ENCODE data around the gene CDH4.
A peak's percentile ranks its signal among the peaks of the same experiment; 100 is the strongest.

Gene CDH4

DNA sequence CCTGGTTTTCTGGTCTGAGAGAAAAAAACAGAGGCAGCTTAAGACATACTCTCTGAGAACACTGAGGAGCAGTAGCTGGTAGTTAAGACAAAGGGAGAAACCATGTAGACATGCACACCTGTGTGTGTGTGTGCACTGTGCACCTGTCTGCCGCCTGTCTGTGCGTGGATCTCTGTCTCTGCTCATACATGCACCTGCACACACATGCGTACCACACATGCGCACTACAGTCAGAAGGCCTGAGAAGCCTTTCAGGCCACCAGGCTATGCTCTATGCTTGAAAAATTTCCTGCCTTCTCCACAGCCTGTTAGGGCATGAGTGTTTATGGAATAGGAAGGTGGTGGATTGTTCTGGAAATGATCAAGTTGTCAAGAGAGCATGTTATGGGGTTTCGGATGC, 103.5 kb downstream of the CDH4 start:
- DNase-seq = no peak

DNA sequence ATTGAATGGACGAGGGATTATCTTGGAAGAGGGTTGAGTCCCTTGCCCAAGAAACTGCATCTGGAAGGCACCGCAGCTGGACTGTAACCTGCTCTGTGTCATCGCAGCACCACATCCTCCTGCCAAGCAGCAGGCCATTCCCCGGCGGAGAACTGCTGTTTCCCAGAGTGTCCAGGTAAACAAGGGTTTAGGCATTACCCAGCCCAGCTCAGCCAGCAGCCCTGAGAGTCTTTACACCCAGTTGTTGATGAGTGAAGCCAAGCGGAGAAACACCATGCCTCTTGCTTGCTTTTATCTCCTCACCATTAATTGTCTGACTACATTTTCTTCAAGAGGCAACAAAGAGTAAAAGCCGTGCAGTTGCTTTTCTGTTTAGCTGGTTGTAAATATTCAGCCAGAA, 104.1 kb downstream of the CDH4 start:
- DNase-seq = peak in 1 of 56 donors; percentile 11

DNA sequence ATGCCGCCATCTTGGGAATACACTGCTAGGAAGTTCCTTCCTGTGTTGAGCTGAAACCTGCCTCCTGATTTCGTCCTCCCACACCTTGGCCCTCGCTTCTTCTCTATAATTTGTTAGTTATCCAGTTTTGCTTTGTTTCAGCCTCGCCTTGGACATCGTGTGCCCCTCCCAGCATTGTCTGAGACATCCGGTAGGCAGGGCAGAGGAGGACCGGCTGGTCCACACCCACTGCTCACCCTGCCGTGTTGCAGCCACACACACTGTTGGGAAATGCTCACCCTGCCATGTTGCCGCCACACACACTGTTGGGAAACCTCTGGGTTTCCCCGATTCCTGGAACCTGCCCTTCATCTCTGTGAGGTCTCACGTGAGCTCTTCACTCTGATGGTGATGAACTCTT, 105.1 kb downstream of the CDH4 start:
- DNase-seq = no peak

DNA sequence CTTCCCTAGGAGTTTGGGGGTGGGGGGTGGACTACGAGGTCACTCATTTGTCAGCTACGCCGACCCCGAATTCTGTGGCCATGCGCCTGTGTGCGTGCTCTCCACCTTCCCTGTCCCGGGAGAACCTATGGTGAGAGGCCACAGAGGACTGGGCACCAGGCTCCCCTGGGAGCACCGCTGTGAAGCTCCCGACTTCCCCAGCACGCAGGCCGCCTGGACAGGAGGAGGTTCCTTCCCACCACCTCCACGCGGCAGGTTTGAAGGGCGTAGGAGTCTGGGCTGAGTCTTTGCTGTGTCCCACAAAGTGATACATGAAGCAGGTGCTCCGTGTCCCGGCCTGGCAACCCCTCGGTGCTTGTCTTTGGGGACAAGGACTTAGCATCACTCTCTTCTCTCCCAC, 107.2 kb downstream of the CDH4 start:
- DNase-seq = no peak

DNA sequence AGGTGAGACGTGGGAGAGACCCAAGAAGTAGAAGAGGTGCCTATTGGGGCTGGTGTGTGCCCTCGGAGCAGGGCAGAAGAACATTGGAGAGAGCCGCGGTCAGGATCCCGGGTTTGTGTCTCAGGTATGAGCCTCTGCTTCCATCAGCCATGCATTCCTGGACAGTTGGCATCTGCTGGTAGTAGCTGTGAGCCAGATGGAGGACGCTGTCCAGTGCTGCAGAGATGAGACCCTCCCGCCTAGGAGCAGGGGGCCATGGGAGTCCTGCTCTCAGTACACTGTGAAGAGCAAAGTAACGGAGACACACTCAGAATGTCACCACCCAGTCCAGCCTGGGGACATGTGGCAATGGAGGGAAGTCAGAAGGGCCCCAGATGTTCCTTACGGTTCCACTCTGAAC, 108.2 kb downstream of the CDH4 start:
- no peak for DNase-seq

DNA sequence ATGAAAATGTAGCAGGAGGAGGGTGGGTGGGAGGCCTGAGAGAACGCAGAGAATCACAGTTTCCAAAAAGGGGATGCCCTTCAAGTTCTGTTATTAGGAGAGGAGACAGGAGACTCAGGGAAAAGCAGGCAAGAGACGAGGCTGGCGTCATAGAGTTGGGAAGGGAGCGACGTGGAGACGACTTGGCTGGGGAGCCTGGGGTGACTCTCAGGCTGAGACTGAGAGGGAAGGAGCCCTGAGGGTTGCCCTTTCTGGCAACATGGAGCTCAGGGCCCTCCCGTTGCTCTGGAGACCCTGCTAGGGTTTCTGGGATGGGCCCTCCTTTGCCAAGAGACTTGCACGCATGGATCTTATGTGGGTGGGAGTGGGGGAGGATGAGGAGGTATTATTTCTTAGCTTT, 108.9 kb downstream of the CDH4 start:
- peak in 2 of 56 donors; percentile 7 to 17 for DNase-seq

DNA sequence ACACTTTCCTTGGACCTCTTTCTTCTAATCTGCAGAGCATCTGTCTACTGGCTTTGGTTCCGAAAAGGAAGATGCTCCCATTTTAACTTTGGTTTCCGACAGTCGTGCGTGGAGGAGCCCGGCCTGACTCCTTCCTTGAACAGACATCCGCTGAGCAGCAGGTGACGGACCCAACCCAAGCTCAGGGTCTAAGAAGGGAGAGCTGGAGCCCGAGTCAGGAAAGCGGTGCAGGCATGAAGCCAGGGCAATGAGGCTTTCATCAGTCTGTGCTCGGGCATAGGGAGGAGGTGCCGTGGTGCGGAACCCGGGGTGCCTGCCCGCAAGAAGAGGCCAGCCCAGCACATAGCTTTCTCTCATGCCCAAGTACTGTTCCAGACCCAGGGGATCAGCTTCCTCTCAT, 109.4 kb downstream of the CDH4 start:
- DNase-seq = no peak

DNA sequence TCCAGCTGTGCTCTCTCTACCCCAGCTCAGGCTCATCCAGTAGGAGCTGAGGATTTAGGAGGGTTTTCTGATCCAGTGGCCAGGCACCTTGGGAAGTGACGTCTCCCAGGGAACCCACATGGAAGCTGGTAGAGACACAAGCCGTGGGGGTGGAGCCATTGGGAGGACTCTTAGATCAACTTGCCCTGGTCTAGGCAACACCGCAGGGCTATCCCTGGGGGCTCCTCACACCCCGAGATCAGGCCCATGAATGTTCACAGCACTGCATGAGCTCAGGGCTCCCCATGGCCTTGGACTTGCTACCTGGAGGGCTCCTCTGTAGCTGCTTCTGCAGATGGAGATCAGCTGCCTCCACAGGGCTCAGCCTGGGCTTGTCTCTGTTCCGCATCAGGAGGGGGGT, 112.1 kb downstream of the CDH4 start:
- DNase-seq = no peak

DNA sequence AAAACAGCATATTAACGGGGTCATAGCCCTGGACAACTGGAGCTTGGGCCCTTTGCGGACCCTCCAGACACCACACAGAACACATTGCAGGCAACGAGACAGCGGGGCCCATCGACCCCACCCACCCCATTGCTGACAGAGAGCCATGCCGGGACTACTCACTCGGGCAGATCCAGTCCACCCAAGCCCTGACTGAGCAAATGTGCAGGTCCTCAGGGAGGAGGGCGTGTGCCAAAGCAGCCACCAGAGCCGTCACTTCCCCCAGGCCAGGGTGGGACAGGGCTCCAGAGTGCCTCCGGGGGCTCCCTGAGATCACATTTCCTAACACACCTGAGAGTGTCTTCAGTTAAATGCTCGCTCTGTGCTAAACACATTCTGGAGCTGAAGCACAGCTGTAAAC, 114.9 kb downstream of the CDH4 start:
- DNase-seq = no peak

DNA sequence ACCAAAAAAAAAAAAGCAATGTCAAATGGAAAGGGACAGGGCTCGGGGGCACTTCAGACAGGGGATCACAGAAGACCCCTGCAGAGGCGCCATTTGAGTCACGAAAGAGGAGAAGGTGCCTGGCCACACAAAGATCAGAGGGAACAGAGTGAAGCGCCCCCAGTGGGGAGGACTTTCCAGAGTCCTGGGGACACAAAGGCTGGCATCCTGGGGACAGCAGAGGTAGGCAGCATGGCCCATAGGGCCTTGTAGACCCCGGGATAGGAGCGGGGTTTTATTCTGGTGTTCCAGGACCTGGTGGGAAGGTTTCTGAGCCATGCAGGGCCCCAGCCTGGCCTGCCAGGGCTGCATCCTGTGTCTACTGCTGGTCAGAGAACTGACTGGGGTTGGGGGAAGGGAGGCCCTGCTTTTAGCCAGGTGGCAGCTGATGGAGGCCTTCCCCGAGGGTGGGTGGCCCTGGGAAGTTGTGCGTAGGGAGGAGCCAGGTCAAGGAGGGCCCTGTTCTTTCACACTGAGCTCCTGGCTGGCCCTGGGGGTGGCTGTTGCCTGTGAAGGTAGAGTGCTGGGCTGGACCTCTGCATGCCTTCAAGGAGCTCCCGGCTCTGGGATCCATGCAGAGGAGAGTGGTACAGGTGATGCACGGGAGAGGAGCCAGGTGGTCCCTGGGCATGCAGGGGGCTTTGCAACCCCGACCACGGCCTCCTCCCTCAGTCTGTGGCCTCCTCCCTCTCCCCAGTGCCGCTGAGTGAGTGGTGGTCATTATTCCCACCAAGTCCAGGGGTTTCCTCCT, 117.9 kb downstream of the CDH4 start:
- no peak for DNase-seq

DNA sequence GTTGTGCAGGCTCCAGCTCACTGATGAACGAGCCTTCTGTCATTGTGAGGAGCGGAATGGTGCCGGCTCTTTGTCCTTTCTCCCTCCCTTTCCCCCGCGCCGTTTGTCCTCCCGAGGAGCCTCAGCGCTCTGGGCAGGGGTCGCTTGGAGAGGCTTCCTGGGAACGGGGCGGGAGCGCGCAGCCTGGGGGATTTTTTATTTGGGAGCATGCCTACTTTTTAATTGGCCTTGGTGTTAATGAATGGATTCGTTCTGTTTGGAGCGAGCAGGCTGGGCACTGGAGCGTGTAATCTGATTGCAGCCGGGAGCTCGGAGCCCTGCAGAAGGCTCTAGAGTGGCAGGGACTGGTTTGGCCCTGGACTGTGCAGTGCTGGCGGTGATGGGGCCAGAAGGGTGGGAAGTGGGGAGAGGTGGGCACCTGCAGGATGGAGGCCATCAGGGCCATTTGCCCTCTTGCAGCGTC, 118.8 kb downstream of the CDH4 start:
- DNase-seq = peak in 49 of 56 donors; percentile 8 to 88 (median 39)

DNA sequence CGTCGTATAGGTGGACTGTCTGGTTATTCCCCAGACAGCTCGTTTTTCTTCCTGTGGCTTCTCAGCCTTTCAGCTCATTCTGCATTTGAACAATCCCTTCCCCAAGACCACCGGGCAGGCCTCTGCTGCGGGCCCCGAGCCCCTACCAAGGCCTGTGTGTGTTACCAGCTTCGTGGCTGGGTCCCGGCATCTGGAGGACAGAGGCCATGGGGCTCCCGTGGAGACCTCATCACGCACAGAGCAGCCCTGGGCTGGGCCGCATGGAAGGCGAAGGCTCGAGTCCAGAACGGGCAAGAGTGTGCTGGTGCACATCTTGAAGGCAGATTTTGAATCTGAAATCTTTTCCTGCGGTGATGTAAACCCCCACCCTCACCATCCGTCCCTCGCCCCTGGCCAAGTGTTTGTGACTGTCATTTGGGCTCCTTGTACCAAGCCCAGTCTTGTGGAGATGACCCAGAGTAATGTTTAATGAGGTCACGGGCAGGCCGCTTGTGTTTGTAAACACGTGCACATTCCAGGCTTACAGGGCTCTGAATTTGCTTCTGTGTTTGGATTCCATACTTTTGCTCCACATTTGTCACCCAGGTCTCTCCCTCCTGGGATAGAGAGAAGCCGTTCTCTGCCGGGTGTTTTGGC, 119.6 kb downstream of the CDH4 start:
- no peak for DNase-seq

DNA sequence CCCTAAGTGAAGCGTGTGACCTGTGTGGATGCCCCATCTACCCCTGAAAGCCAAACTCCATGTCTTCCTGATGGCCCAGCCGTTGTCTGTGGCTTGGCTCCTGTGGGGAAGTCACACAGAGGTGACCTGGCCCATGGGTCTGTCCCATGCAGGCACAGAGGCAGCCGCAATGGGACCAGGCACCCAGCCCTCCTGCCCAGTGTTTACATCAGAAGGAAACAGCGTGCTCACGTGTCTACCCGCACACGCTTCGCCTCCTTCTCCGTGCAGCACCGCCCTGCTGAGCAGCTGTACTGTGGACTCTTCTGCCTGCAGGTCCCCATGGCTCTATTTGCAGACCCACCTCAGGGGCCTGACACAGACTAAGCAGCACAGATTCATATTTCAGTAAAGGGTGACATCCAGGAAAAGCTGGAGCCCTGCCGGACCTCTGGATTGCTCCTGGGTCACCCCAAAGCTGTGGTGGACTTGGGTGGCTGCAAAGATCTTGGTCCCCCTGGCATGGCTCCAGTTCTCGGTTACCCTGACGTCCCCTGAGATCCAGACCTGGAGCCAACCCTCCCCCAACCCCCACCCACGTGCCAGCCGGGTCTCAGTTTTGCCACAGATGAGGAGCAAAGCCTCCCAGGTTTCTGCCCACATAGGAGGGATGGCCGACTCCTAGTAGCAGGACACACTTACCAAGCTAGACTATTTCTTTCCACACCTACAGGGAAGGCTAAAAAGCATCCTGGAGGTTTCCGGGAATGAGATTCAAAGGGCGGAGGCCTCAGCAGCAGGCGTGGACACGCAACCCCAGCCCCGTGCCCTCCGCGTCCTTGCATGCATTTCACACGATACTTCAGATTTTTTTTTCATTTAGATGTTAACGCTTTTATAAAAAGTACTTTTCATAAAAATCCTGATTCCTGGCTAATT, 120.3 kb downstream of the CDH4 start:
- no peak for DNase-seq

DNA sequence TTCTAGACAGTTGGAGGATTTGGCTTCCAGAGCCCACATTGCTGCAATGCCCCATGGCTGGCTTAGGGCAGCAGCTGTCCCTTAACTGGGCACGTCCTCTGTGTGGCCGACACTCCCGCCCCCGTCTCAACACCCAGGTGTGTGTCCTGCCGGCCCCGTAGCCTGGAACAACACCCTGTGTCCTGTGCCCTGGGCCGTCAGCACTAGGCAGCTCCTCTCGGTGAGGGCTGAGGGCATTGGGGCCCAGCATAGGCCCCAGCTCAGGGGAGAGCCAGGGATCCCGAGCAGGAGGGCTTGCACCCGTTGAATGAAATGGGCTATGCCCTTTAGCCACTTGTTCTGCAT, 121.0 kb downstream of the CDH4 start:
- no peak for DNase-seq

DNA sequence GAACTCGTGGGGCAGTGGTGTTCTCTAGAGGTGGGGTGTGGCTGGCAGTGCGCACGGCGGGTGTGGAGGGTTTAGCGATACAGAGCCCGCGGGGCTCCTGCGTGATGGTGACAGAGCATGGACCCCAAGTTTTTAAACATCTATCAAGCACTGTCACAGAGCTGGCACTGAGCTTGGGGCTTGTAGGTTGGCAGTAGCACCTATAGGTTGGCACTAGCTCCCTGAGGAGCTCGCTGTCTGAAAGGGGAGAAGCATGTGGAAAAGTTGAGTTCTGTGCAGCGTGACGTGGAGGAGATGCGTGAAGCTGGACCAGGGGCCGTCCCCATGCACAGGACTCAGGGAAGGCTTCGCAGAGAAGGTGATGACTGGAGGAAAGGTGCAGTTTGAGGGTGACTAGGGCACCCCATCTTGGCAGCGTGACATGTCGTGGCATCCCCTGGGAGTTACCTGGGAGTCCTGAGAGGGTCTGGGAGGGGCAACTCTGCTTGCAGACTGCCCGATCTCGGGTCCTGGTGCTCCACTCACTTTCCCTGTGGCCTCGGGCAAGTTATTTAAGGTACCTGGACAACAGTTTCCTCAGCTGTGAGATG, 122.0 kb downstream of the CDH4 start:
- no peak for DNase-seq

DNA sequence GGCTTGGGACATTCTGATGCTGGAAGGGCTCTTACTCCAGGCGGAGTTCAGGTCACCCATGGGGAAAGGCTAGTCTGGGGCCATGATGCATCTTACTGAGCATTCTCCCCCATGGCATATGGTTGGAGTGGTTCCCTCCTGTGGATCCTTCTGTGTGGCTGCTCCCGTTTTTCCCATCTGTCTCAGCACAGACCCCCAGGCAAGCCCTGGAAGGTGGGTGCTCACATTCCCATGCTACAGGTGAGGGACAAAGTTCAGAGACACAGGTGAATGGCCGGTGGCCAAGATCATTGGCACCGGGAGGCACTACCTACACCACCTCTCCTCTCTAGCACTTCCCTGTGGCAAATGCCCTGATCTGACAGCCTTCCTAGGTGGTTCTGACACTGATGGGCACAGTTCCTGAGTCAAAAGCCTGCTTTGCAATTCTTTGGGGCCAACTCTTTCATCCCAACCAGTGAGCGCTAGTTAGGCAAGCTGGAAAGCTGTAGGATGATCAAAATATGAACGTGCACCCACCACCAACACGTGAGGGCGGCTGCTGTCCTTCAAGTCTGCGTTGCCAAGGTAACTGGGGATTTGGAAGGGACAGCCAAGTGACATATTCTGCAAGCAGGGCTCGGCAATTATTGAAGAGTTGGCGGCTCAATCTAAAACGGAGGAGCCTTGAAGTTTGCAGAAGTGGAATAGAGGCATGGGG, 124.6 kb downstream of the CDH4 start:
- DNase-seq = peak in 2 of 56 donors; percentile 3 to 14

DNA sequence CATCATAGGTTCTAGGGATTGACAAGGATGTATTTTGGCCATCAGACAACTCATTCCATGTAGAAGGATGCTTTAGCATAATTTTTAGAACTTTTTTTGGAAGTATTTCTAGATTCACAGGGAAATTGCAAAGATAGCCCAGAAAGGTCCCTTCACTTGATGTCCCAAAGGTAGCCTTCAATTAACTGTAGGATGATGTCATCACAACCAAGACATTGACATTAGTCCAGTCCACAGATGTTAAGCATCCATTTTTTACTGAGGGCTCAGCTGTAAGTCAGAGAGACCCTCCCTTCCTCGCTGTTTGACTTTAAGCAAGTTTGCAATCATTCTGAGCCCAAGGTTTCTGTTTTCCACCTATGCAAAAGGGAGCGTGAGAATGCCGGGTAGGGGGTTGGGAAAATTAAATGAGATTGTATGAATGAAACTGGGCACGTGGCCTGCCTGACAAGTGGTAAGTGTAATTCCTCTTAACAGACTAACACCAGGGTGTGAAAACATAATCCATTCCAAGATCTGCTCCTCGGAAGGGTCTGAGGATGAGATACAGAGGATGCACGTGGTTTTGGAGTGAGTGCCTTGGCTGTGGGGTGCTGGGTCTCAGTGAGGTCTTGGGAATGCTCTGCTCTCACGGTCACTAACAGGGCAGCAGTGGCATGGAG, 126.8 kb downstream of the CDH4 start:
- no peak for DNase-seq

DNA sequence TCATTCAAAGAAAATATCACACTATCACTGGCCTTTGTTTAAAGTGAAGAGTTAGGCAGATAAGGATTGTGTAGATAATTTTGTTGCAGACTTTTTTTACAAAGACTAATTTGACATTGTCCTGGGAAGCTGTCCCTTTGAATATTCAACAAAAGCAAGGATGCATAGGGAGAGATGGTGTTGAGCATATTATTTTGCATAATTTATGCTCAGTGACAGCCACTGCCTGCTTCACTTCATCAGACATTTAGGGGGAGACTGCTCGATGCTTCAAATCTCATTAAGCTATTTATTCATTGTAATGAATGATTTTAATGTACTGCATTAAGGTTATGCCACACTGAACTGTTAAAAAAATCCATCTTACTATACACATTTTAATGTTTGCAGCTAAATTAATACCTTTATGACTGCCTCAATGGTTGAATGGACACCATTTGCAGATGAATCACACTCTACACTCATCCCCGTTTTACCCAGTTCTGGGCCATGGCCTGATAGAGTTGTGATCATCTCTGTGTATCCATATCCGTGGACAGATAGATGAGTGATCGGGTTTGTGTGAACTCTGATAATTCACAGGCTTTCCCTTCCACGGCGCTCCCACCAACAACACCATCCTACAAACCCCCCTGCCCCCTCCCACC, 128.0 kb downstream of the CDH4 start:
- DNase-seq = no peak

DNA sequence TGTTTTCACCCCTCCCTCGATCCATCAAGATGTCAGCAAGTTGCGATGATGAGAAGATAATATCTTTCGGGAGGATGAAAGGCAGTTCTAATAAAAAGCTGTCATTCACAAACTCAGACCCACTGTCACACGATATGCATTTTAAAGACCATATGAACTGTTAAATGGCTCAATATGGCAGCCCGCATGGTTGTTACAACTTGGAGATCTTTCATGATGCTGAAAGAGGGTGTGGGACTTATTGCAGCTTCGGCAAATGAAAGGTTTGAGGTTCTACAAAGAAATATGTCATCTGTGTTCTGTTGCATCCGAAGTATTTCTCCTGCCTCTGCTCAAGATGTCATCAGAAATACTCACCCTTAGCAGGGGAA, 128.5 kb downstream of the CDH4 start:
- DNase-seq = no peak

DNA sequence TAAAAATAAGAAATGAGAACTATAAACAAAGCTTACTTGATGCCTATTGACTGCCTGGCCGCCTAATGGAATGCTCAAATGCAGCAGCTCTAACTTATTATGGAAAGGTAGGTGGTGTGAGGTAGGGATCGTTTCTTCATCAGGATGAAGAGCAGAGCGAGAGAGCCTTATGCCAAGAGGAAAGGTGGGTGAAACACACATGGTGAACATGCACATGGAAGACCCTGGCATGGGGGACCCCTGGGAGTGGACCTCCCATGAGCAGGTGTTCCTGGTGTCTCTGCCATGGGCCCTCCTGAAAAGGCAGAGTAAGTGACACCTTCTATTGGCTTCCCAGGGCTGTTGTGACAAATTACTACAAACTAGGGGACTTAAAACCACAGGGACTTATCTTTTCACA, 130.1 kb downstream of the CDH4 start:
- no peak for DNase-seq
